HepG2 (cell line): ENCODE measurements around the gene HPCAL1. TPM values are rescaled to one million over a fixed set of nuclear protein-coding genes. Genes with fewer than 3 reads are reported as not detected.
A peak's percentile ranks its signal among the peaks of the same experiment; 100 is the strongest.

Source experiments
- AGO2 ChIP-seq: fragments of 200-400 bp; formaldehyde crosslinking; optimal IDR thresholded peaks from 2 replicates; pipeline ENCODE3; 2017; ENCODE audit warnings: mild to moderate bottlenecking, low read depth, low read length, moderate library complexity
- ARID4A ChIP-seq: sonication (generic); formaldehyde crosslinking; IDR thresholded peaks from 2 replicates; pipeline ENCODE4 v1.5.0; 2020; ENCODE audit warnings: mild to moderate bottlenecking, missing genetic modification reagents, borderline replicate concordance
- ATF3 ChIP-seq: sonication (generic); formaldehyde crosslinking; IDR thresholded peaks from 2 replicates; pipeline ENCODE4 v1.4.0; 2020; ENCODE audit warnings: missing genetic modification reagents
- CBX1 ChIP-seq: IDR thresholded peaks from one replicate; pipeline ENCODE4 v1.6.1; 2016; ENCODE audit warnings: antibody characterized with exemption, low read depth
- CTCF ChIP-seq: sonication (generic); formaldehyde crosslinking; IDR thresholded peaks from 2 replicates; pipeline ENCODE4 v1.5.0; 2020; ENCODE audit warnings: mild to moderate bottlenecking, missing genetic modification reagents, moderate library complexity
- DBP ChIP-seq: sonication (generic); formaldehyde crosslinking; IDR thresholded peaks from 2 replicates; pipeline ENCODE4 v1.4.0; 2020; ENCODE audit warnings: missing genetic modification reagents; ENCODE audit errors: not compliant biosample characterization
- JUND ChIP-seq: sonication (generic); formaldehyde crosslinking; IDR thresholded peaks from 2 replicates; pipeline ENCODE4 v1.8.0; 2022; ENCODE audit warnings: mild to moderate bottlenecking, missing genetic modification reagents
- KLF11 ChIP-seq: IDR thresholded peaks from 2 replicates; pipeline ENCODE4 v1.6.1; 2016; ENCODE audit warnings: missing compliant biosample characterization
- RBAK ChIP-seq: sonication (generic); formaldehyde crosslinking; IDR thresholded peaks from 2 replicates; pipeline ENCODE4 v1.5.1; 2020; ENCODE audit warnings: mild to moderate bottlenecking, missing genetic modification reagents
- SIX1 ChIP-seq: sonication (generic); formaldehyde crosslinking; IDR thresholded peaks from 2 replicates; pipeline ENCODE4 v1.4.0; 2020; ENCODE audit warnings: missing genetic modification reagents, borderline replicate concordance
- THAP7 ChIP-seq: sonication (generic); formaldehyde crosslinking; IDR thresholded peaks from 2 replicates; pipeline ENCODE4 v1.8.1; 2023; ENCODE audit warnings: mild to moderate bottlenecking, missing genetic modification reagents
- TP53 ChIP-seq: sonication (generic); formaldehyde crosslinking; conservative IDR thresholded peaks from 2 replicates; pipeline ENCODE4 v1.4.0; 2020; ENCODE audit warnings: missing genetic modification reagents
- ZBTB26 ChIP-seq: IDR thresholded peaks from 2 replicates; pipeline ENCODE4 v1.6.1; 2016; ENCODE audit warnings: missing compliant biosample characterization, missing genetic modification reagents, borderline replicate concordance
- ZBTB42 ChIP-seq: sonication (generic); formaldehyde crosslinking; IDR thresholded peaks from 2 replicates; pipeline ENCODE4 v1.5.0; 2020; ENCODE audit warnings: mild to moderate bottlenecking, missing genetic modification reagents
- ZNF350 ChIP-seq: sonication (generic); formaldehyde crosslinking; IDR thresholded peaks from 2 replicates; pipeline ENCODE4 v1.4.0; 2020; ENCODE audit warnings: mild to moderate bottlenecking, low read depth, missing genetic modification reagents, borderline replicate concordance
- ZNF468 ChIP-seq: sonication (generic); formaldehyde crosslinking; IDR thresholded peaks from 2 replicates; pipeline ENCODE4 v1.8.0; 2022; ENCODE audit warnings: mild to moderate bottlenecking, moderate library complexity, missing genetic modification reagents
- ZNF564 ChIP-seq: sonication (generic); formaldehyde crosslinking; IDR thresholded peaks from 2 replicates; pipeline ENCODE4 v1.8.1; 2023; ENCODE audit warnings: mild to moderate bottlenecking, missing genetic modification reagents
- ZNF589 ChIP-seq: sonication (generic); formaldehyde crosslinking; conservative IDR thresholded peaks from 2 replicates; pipeline ENCODE4 v1.8.0; 2022; ENCODE audit warnings: mild to moderate bottlenecking, moderate library complexity, missing genetic modification reagents
- ZNF674 ChIP-seq: sonication (generic); formaldehyde crosslinking; IDR thresholded peaks from 2 replicates; pipeline ENCODE4 v1.5.0; 2020; ENCODE audit warnings: low read depth, mild to moderate bottlenecking, missing genetic modification reagents
- polyA plus RNA-seq, 8 experiments: library from polyadenylated mRNA; depleted of rRNA in 3 of 8; stranded (reverse) in 7 of 8; unstranded in 1 of 8; fragments of >200 nt; fragmentation: Illumina TruSeq in 4 of 8; extraction: Trizol in 4 of 8; gene quantifications; 2 replicates each; pipeline versions ENCODE4 v1.2.1 to v1.2.3, GENCODE V29; 2011 to 2016; ENCODE audit warnings: low read depth in 4 of 8, missing spikeins in 1 of 8, mixed read lengths in 1 of 8; ENCODE audit not compliant: insufficient read depth in 1 of 8
- total RNA-seq, 5 experiments: library from RNA; depleted of rRNA; stranded (reverse); fragments of >200 nt; fragmentation: Illumina TruSeq; extraction: Trizol; gene quantifications; 2 replicates each; pipeline ENCODE4 v1.2.3, GENCODE V29; 2016; ENCODE audit warnings: low read depth in 1 of 5

Gene HPCAL1
- total and polyA plus RNA-seq, 2 of the 13 experiments (the other 11 are each of a cell fraction or from before 2014, with no cell fraction given), result 29.5 to 29.9 TPM

- peak; percentile 95 for TF ChIP-seq ZBTB26 (CRISPR knock-in tag)
- TF ChIP-seq ZNF564, result peak; percentile 98
- TF ChIP-seq ATF3 (CRISPR knock-in tag), result peak; percentile 77; the same call in 1 of the 2 replicates
- TF ChIP-seq ZBTB42 (CRISPR knock-in tag), result peak; percentile 98
- TF ChIP-seq THAP7 (CRISPR knock-in tag), result peak; percentile 98
- peak; percentile 94 for TF ChIP-seq ARID4A (CRISPR knock-in tag)
- TF ChIP-seq ZNF674 (CRISPR knock-in tag), result peak; percentile 99
- peak; percentile 79; the same call in 1 of the 2 replicates for TF ChIP-seq RBAK
- TF ChIP-seq ZNF589 (CRISPR knock-in tag), result peak; percentile 97
- TF ChIP-seq KLF11 (CRISPR knock-in tag), result peak; percentile 99
- peak; percentile 92 for TF ChIP-seq TP53 (CRISPR knock-in tag)
- TF ChIP-seq CTCF (CRISPR knock-in tag), result peak; percentile 67
- TF ChIP-seq CBX1, result no peak
- TF ChIP-seq ZNF468, result peak; percentile 99
- peak; percentile 32; the same call in 1 of the 2 replicates for TF ChIP-seq SIX1 (CRISPR knock-in tag)
- TF ChIP-seq DBP (CRISPR knock-in tag), result peak; percentile 96
- peak; percentile 84 for TF ChIP-seq AGO2
- peak; percentile 98 for TF ChIP-seq ZNF350 (CRISPR knock-in tag)
- TF ChIP-seq JUND (CRISPR knock-in tag), result peak; percentile 65; the same call in 1 of the 2 replicates
These were observed 146.1 kb downstream of the HPCAL1 start (continued) for GRCh38 chr2:10448576-10449485.
